Mesothelial cell of epicardium (in vitro differentiated cells): ENCODE measurements around the gene TRIL. TPM values are rescaled to one million over a fixed set of nuclear protein-coding genes. Genes with fewer than 3 reads are reported as not detected.

Source experiments
- DNase-seq, 2 experiments: peaks; one replicate each; pipeline ENCODE4 v3.0.0; 2021; ENCODE audit warnings: low spot score in 2 of 2; ENCODE audit not compliant: unreplicated experiment in 2 of 2
- H3K27ac Mint-ChIP-seq: 2 replicates; pipeline ENCODE4 v1.8.0; 2021; ENCODE audit warnings: mixed read lengths
- H3K27me3 Mint-ChIP-seq: 2 replicates; pipeline ENCODE4 v1.8.0; 2021; ENCODE audit warnings: low read depth, mixed read lengths
- H3K36me3 Mint-ChIP-seq: 2 replicates; pipeline ENCODE4 v1.8.0; 2021; ENCODE audit warnings: mixed read lengths
- H3K4me1 Mint-ChIP-seq: 2 replicates; pipeline ENCODE4 v1.8.0; 2021; ENCODE audit warnings: mixed read lengths
- H3K4me3 Mint-ChIP-seq: 2 replicates; pipeline ENCODE4 v1.8.0; 2021; ENCODE audit warnings: mild to moderate bottlenecking, moderate library complexity, mixed read lengths
- H3K9me3 Mint-ChIP-seq: 2 replicates; pipeline ENCODE4 v1.8.0; 2021; ENCODE audit warnings: mixed read lengths
- total RNA-seq: library from RNA; stranded (reverse); gene quantifications from 3 replicates; pipeline ENCODE4 v1.2.1, GENCODE V29; 2021
- TF ChIP-seq, protein P1 (sequence below): fragments of 200-600 bp; sonication (generic); IDR thresholded peaks from one replicate; pipeline ENCODE4 v1.5.0; 2021; ENCODE audit warnings: antibody characterized with exemption; ENCODE audit not compliant: unreplicated experiment

Gene TRIL
- total RNA-seq, 1 donor from 2014 or later, result 14.2 TPM

DNA sequence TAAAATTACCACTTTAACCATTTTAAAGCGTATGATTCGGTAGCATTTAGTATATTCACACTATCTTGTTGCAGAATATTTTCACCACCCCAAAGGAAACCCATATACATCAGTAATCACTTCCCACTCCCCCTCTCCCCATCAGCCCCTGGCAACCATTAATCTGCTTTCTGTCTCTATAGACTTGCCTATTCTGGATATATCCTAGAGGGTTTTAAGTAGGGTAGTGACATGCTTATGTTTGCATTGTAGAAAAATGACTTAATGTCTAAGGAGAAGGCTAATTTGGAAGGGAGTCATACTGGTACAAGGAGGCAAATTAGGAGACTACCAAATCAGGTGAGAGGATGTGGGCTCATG, 42.6 kb upstream of the TRIL start:
- Mint-ChIP-seq H3K4me3 (no peak overlapping the region), H3K27ac (no peak overlapping the region), H3K36me3 (peaks cover 4% of the 10 kb centered on the region), H3K9me3 (peaks cover 11% of the 10 kb centered on the region), H3K27me3 (no peaks in the 10 kb centered on the region), H3K4me1 (peaks cover 11% of the 10 kb centered on the region)
- TF ChIP-seq, protein P1, sequence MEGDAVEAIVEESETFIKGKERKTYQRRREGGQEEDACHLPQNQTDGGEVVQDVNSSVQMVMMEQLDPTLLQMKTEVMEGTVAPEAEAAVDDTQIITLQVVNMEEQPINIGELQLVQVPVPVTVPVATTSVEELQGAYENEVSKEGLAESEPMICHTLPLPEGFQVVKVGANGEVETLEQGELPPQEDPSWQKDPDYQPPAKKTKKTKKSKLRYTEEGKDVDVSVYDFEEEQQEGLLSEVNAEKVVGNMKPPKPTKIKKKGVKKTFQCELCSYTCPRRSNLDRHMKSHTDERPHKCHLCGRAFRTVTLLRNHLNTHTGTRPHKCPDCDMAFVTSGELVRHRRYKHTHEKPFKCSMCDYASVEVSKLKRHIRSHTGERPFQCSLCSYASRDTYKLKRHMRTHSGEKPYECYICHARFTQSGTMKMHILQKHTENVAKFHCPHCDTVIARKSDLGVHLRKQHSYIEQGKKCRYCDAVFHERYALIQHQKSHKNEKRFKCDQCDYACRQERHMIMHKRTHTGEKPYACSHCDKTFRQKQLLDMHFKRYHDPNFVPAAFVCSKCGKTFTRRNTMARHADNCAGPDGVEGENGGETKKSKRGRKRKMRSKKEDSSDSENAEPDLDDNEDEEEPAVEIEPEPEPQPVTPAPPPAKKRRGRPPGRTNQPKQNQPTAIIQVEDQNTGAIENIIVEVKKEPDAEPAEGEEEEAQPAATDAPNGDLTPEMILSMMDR, result no peak
- no peak for DNase-seq

DNA sequence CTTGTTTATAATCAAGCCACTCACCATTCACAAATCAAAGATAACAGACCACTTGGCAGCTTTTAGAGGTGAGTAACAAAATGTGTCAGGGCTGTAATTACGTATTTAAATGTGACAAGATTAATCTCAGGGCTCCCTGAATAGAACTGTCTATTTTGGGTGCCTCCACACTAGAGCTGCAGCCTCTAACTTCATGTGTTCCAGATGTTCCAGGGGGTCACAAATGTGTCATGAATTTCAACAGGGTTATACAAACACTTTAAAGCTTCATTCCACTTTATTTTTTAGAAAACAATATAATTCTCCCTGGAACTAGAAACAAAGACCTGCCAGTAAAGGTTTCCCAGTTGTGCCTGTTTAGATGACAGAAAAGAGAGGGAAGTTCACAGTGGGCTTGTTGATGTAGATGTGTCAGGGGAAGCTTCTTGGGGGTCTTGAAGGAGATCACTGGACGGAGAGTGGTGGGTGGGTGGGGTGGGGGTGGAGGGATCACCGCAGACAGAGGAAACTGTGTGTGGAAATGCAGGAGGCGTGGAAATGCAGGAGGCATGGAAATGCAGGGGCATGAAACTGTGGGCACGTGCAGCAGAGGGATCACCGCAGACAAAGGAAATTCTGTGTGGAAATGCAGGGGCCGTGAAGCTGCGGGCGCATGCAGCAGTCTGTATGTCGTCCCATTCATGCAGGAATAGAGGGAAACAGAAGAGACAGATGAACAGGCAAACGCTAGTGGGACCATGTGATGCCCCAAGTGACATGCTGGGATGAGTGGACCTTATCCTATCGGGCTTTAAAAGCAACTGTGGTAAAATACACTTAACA, 42.0 kb upstream of the TRIL start:
- no peak overlapping the region for H3K4me3 Mint-ChIP-seq

DNA sequence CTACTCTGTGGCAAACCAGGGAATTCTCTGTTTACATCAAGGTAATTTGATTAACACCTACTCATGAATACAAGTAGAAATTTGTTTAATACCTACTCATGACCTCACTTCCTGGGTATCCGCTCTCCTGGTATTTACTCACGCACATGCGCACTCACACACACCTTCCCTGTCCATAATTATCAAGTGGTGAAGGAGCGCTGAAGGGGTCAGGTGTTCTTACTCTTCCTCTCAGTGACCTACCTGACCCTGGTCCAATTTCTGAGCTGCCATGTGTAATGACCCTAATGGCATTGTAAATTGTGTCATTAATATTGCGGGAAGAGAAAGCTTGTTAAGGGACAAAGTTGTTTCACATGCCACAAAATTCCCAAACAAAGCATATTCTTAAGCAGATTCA, 41.3 kb upstream of the TRIL start:
- TF ChIP-seq, protein P1, result no peak
- Mint-ChIP-seq H3K4me3 (no peak overlapping the region), H3K36me3 (peaks cover 4% of the 10 kb centered on the region), H3K27me3 (no peaks in the 10 kb centered on the region), H3K27ac (no peak overlapping the region), H3K4me1 (peaks cover 11% of the 10 kb centered on the region), H3K9me3 (peaks cover 6% of the 10 kb centered on the region)
- DNase-seq, result no peak

More for the DNA sequence above, 42.0 kb upstream of the TRIL start:
- Mint-ChIP-seq H3K36me3 (peaks cover 4% of the 10 kb centered on the region), H3K27me3 (no peaks in the 10 kb centered on the region), H3K9me3 (peaks cover 6% of the 10 kb centered on the region), H3K27ac (no peak overlapping the region), H3K4me1 (peaks cover 11% of the 10 kb centered on the region)
- DNase-seq, result no peak
- TF ChIP-seq, protein P1, result no peak

DNA sequence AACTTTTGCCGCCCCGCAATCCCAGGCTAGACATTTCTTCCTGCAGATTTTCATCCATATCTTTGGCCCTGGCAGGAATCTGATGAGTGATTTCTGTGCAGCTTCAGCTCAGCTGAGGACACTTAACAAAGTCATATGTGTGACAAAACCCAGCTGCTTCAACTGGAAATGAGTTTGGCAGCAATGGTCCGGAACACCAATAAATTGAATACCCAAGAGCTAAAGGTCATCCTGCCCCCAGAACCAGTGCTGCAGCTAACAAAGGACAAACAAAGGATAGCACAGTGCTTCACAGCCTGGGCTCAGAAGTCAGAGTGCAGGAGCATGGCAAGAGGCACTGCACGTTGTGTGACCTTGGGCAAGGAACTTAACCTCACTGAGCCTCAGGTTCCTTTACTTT, 40.0 kb upstream of the TRIL start:
- Mint-ChIP-seq H3K4me3 (no peak overlapping the region), H3K27me3 (no peaks in the 10 kb centered on the region), H3K4me1 (peaks cover 11% of the 10 kb centered on the region), H3K36me3 (no peaks in the 10 kb centered on the region), H3K9me3 (peaks cover 2% of the 10 kb centered on the region), H3K27ac (no peak overlapping the region)
- DNase-seq, result no peak
- TF ChIP-seq, protein P1, result no peak

DNA sequence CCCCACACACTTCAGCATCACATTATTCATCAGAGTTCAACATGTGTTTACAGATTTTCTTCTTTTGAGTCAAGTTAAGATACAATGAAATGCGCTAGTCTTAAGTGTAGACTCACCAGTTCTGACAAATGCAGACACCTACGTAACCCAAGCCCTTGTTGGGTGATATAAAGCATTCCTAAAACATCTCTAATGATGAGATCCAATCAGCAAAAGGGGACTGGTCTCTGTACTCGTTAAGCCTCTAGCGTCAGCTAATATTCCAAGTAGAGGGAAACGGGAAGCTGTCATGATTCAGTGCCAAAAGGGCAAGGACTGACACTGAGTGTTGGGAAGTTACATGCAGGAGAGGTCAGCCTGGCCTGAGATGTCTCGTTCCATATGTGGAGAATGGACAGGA, 38.7 kb upstream of the TRIL start:
- H3K4me1 Mint-ChIP-seq, result peaks cover 11% of the 10 kb centered on the region
- no peak overlapping the region for H3K27ac Mint-ChIP-seq
- no peaks in the 10 kb centered on the region for H3K27me3 Mint-ChIP-seq
- H3K4me3 Mint-ChIP-seq, result no peak overlapping the region
- TF ChIP-seq, protein P1, result no peak
- DNase-seq, result no peak
- no peaks in the 10 kb centered on the region for H3K36me3 Mint-ChIP-seq
- H3K9me3 Mint-ChIP-seq, result no peaks in the 10 kb centered on the region
